CD1c-positive myeloid dendritic cell (primary cell): ENCODE measurements around the gene CPED1.
"Not testable (repeated sequence)": the region's sequence is repeated elsewhere in the genome, so short reads cannot be mapped to it uniquely, and the experiment has no call there.

ENCODE experiments used
- DNase-seq: peaks from one replicate; pipeline ENCODE4 v3.0.0-alpha.2; 2016; ENCODE audit errors: extremely low spot score

CPED1 gene

GRCh38 chr7:121017586-121017985, 29.1 kb downstream of the CPED1 start:
- DNase-seq: no peak

DNA sequence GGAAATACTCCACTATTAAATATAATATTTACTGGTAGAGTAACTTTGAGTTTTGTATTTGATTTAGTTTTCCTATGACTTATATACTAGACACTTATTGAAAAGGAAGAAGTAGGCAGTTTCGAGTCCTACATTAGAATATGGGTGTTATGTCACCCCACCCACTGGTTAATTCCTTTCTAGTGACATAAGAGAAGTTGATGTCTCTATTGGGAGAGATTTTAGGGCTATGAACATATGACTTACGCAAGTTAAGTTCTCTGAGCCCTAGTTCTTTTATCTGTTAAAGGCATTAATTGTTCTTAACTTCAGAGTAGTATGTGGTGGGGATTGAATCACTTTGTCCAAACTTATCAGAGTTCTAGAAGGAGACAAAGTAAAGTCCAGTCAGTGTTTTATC, 30.5 kb downstream of the CPED1 start:
- peak; percentile 89 for DNase-seq

DNA sequence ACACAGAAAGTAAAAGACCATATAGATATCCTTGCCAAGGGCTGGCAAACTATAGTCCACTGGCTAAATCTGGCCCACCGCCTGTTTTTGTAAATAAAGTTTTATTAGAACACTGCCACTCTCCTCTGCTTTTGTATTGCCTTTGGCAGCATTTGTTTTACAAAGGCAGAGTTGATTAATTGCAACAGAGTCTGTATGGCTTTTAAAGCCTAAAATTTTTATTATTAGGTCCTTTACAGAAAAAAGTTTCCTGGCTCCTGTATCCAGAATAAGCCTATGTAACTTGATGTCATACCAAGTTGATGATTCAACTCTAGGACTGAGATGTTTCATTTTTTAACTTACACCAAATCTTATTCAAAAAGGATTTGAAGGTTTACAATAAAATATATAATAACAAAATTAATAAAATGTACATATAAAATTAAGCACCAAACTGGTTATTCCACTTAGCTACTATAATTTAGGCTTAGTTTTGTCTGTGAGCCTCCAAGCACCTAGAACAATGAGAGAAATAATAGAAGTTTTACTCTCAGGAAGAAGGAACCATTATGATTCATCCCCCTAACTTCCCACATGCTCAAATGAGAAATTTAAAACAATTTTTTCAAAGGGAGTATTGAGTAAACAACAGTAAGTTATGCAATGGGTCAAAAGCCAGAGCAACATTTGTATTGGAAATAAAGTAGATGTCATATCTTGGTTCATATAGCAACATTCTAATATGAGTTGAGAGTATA, 31.9 kb downstream of the CPED1 start:
- peak; percentile 89 for DNase-seq

GRCh38 chr7:121020989-121021969, 32.8 kb downstream of the CPED1 start:
- DNase-seq: no peak

DNA sequence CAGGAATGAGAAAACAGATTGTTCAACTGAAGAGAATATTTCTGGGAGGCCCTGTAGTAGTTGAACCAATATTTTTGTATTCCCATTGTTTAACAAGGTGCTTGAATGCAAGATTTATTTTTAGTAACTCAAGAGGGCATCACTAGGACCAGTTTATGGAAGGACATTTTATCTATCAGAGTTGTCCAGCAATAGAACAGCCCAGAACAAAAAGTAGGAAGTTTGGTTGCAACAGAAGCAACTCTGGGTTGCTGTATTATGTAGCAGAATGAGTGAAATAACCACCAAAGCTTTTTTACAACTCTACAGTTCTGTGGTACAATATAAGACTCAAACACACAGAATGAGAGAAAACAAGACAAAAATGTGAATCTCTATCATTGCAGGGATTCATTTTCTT, 34.7 kb downstream of the CPED1 start:
- peak; percentile 55 for DNase-seq

DNA sequence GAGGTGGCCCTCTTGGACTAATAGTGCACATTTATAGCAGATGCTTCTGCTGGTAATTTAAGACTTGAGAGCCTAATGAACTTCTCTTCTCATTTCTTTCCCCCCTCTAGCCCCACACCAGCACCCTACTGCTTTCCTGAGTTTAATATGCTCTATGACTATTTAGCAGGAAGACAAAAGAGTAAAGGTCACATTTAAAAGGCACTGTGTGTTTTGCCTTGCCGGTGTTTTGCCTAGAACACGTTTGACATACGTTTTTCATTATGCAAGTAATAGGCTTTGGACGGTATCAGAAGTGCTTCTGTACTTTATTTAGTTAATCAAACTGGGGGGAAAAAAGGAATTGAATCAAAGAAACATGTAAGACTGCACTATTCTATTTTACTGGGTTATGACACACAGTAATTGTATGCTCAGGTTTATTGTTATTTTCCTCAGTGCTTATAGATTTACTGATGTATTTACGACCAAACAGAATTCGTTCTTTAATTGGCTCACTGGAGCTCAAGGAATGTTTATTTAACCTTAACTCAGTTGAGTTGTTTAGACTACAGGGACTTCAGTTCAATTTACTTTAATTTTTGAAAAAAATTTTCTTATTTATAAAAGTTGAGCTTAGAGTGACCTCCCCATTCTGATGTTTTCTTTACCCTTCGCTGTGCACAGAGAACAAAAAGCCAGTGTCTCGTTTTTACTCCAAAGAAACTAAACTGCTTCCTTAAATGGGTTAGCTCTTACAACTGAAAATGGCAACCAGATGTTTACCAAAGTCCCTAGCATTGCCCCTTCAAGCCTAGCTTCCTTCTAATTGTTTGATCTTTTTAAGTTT, 35.4 kb downstream of the CPED1 start:
- DNase-seq: no peak

DNA sequence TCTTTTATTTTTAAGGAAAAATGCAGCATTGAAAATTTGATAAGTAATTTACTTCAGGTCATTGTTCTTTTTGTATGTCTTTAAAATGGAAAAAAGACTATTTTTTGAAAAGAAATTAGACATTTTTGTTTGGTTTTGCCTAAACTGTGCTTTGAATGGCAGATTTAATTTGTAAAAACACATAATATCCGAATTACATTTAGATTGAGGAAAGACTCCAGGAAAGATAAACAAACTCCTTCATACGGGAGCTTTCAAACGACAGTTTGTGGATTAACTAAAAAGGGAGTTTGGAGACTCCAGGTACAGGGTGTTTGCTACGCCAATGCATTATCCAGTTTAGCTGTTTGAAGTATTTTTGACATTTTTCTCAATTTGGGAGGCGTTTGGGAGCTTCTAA, 36.1 kb downstream of the CPED1 start:
- DNase-seq: no peak

DNA sequence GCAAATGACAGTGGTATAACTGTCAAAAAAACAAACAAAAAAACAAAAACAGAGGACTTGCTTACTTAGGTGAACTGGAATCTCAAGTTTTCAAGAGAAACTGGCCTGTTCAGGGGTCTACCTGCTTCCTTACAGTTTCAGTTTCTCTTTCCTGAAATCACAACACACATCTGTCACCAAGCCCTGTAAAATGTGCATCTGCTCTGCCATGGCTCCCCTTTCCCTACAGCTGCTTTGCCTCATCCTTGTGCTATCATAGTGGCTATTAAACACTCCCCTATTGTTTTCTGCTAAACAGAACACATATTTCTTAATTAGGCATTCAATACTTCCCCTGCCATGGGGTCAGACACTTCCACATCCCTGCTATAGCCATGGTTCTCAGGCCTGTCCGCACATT, 37.6 kb downstream of the CPED1 start:
- DNase-seq: no peak

DNA sequence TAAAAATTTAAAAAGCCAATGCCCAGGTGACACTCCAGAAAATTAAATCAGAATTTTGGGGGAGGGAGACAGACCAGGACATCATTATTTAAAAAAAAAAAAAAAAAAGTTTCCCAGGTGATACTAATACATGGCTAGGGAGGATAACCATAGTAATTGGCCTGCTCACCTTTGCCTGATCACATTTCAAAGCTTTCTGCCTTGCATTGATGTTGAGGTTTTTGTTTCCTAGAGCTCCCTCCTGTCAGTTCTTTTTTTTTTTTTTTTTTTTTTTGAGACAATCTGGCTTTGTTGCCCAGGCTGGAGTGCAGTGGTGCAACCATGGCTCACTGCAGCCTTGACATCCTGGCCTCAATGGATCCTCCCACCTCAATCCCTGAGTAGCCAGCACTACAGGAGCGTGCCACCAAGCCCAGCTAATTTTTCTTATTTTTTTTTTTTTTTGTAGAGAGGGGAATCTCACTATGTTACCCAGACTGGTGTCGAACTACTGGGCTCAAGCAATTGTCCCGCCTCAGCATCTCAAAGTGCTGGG, 38.1 kb downstream of the CPED1 start:
- no peak for DNase-seq

- no peak for DNase-seq
Measured at GRCh38 chr7:121027761-121028669, 39.5 kb downstream of the CPED1 start.

GRCh38 chr7:121029302-121029701, 40.8 kb downstream of the CPED1 start:
- DNase-seq: no peak

DNA sequence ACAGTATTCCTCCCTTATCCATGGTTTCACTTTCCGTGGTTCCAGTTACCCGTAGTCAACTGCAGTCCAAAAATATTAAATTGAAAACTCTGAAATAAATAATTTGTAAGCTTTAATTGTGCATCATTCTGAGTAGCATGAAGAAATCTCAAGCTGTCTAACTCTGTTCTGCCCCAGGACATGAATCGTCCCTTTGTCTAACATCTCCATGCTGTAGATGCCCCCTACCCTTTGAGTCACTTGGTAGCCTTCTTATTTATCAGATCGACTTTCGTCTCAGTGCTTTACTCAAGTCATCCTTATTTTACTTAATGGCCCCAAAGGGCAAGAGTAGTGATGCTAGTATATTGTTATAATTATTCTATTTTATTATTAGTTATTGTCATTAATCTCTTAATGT, 41.8 kb downstream of the CPED1 start:
- no peak for DNase-seq

GRCh38 chr7:121032645-121033460, 44.3 kb downstream of the CPED1 start:
- no peak for DNase-seq

DNA sequence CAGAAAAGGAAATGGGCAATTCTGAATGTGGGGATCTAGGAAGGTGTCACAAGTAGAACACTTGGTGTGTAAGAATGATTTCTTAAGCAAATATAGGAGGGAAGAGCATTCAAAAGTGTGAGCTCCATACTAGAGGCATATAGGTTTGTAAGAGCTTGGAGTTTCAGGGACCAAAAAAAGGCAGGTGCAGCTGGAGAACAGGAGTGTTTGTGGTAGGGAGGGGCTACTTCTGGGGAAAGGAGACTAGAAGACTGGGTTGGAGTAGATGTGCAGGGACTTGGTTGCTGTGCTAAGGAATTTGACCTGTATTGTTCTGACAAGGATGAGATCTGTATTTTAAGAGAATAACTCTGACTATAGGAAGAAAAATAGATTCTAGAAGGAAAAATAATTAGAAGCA, 46.4 kb downstream of the CPED1 start:
- no peak for DNase-seq

GRCh38 chr7:121036776-121037175, 48.3 kb downstream of the CPED1 start:
- not testable (repeated sequence) for DNase-seq

DNA sequence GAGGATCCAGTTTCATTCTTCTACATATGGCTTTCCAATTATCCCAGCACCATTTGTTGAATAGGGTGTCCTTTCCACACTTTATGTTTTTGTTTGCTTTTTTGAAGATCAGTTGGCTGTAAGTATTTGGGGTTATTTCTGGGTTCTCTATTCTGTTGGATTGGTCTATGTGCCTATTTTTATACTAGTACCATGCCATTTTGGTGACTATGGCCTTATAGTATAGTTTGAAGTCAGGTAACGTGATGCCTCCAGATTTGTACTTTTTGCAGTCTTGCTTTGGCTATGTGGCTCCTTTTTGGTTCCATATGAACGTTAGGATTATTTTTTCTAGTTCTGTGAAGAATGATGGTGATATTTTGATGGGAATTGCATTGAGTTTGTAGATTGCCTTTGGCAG, 48.8 kb downstream of the CPED1 start:
- DNase-seq: not testable (repeated sequence)

DNA sequence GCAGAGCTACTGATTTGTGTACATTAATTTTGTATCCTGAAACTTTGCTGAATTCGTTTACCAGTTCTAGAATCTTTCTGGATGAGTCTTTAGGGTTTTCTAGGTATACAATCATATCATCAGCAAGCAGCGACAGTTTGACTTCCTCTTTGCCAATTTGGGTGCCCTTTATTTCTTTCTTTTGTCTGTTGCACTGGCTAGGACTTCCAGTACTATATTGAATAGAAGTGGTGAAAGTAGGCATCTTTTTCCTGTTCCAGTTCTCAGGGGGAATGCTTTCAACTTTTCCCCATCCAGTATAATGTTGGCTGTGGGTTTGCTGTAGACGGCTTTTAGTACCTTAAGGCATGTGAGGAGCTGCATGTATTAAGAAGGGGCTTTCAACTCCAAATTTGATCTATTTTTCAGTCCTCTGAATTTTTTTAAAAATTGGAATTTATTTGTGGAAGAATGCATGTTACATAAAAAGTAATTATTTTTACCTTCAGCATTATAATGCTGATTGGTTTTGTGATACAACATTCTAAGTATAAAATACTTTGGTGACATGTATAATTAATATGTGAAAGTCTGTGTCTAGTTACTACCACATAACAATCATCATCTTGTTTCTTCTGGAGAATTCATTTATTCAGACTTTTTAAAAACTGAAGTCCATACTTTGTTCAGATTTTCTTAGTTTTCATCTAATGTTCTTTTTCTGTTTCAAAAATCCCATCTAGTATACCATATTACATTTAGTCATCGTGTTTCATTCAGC, 49.6 kb downstream of the CPED1 start:
- DNase-seq: no peak

DNA sequence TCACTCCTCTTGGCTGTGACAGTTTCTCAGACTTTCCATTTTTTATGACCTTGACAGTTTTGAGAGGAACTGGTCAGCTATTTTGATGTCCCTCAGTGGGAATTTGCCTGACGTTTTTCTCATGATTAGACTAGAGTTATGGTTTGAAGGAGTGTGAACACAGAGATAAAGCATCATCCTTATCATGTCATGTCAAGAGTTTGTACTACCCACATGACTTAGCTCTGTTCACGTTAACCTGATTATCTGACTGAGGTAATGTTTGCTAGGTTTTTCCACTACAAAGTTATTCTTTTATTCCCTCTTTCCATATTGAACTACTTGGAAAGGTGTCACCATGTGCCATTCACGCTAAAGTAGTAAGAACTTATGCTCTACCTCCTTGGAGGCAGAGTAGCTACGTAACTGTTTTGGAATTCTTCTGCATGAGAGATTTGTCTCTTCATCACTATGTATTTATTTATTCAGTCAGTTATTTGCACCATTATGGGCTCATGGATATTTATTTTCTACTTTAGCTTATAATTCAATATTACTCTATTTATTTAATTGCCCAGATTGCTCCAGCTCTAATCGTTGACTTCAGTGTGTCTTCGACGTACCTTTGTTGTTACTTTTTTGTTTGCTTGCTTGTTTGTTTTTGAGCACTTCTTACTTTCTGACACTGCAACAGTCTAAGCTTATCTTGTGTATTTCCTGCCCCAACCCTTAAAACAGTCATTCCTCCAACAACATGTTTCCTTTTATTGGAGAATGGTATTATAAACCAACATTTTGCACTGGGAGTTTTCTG, 50.4 kb downstream of the CPED1 start:
- no peak for DNase-seq
